K562 (cell line): ENCODE measurements around the gene TMEM150A.

ENCODE experiments used
- ARHGAP35 ChIP-seq: fragments of 450-650 bp; IDR thresholded peaks from 2 replicates; pipeline ENCODE4 v1.6.1; 2018; ENCODE audit not compliant: partially characterized antibody
- CHD2 ChIP-seq: IDR thresholded peaks from 2 replicates; pipeline ENCODE4 v1.6.1; 2011; ENCODE audit warnings: low read depth, low read length
- HNRNPUL1 ChIP-seq: fragments of 200-400 bp; formaldehyde crosslinking; IDR thresholded peaks from 2 replicates; pipeline ENCODE4 v1.6.1; 2017; ENCODE audit warnings: low read length
- SAFB2 ChIP-seq: fragments of 200-400 bp; formaldehyde crosslinking; IDR thresholded peaks from 2 replicates; pipeline ENCODE4 v1.6.1; 2018; ENCODE audit warnings: borderline replicate concordance, low read length, low read depth, moderate library complexity; ENCODE audit not compliant: severe bottlenecking
- SP1 ChIP-seq: sonication (generic); formaldehyde crosslinking; IDR thresholded peaks from 2 replicates; pipeline ENCODE4 v1.8.1; 2022; ENCODE audit warnings: mild to moderate bottlenecking, missing genetic modification reagents
- ZNF143 ChIP-seq: sonication (generic); formaldehyde crosslinking; IDR thresholded peaks from 2 replicates; pipeline ENCODE4 v1.9.0; 2022; ENCODE audit warnings: mild to moderate bottlenecking, missing genetic modification reagents
- ZNF408 ChIP-seq: fragments of 250-450 bp; sonication (Bioruptor Pico); IDR thresholded peaks from 2 replicates; pipeline ENCODE4 v1.4.0; 2020; ENCODE audit warnings: low read depth, mild to moderate bottlenecking, moderate library complexity
- TF ChIP-seq, protein P1 (sequence below), 3 experiments: IDR thresholded peaks in 2 of 3; conservative IDR thresholded peaks in 1 of 3; 2 replicates each; pipeline ENCODE4 v1.5.1; 2011 to 2012; ENCODE audit warnings: low read length in 3 of 3, mild to moderate bottlenecking in 3 of 3, control low read depth in 2 of 3, improper control_type of control experiment in 1 of 3, inconsistent platforms in 1 of 3, low read depth in 1 of 3, mixed read lengths in 1 of 3, moderate library complexity in 1 of 3; ENCODE audit not compliant: insufficient read depth in 2 of 3
- TF ChIP-seq, protein P2 (sequence below): IDR thresholded peaks from 2 replicates; pipeline ENCODE4 v1.6.1; 2011; ENCODE audit not compliant: insufficient read length; ENCODE audit errors: extremely low read depth

DNA sequence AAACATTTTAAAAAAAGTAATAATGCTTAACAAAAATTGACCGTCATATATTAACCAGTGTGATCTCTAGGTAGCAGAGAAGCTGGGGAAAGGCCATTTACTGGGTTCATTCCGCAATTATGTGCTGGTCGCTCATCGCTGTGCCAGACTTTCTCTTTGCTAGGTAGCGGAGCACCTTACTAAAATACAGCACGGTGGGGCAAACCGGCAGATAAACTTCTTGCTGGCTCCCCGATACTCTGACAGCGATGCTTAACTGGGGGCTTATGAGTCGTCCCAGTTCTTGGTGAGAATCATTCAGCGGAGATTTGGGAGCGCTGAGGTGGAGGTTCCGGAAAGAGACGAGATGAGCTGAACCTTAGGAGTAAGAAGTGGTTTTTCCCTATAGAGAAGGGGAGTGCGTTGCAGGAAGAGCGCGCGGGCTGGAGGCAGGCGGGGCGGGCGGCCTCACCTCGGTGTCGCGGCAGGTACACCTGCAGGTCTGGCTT, 8.8 kb upstream of the TMEM150A start:
- no peak for TF ChIP-seq SAFB2
- TF ChIP-seq CHD2: no peak
- TF ChIP-seq ARHGAP35: no peak
- no peak for TF ChIP-seq SP1 (CRISPR knock-in tag)
- TF ChIP-seq, protein P1, sequence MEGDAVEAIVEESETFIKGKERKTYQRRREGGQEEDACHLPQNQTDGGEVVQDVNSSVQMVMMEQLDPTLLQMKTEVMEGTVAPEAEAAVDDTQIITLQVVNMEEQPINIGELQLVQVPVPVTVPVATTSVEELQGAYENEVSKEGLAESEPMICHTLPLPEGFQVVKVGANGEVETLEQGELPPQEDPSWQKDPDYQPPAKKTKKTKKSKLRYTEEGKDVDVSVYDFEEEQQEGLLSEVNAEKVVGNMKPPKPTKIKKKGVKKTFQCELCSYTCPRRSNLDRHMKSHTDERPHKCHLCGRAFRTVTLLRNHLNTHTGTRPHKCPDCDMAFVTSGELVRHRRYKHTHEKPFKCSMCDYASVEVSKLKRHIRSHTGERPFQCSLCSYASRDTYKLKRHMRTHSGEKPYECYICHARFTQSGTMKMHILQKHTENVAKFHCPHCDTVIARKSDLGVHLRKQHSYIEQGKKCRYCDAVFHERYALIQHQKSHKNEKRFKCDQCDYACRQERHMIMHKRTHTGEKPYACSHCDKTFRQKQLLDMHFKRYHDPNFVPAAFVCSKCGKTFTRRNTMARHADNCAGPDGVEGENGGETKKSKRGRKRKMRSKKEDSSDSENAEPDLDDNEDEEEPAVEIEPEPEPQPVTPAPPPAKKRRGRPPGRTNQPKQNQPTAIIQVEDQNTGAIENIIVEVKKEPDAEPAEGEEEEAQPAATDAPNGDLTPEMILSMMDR (IDR thresholded peaks at IDR 0.05 in 2 of 3, conservative IDR thresholded peaks at IDR 0.05 in 1 of 3; ENCODE audit: insufficient read depth in 2 of 3, low read depth in 1 of 3, low read length in 3 of 3): no peak
- TF ChIP-seq, protein P2, sequence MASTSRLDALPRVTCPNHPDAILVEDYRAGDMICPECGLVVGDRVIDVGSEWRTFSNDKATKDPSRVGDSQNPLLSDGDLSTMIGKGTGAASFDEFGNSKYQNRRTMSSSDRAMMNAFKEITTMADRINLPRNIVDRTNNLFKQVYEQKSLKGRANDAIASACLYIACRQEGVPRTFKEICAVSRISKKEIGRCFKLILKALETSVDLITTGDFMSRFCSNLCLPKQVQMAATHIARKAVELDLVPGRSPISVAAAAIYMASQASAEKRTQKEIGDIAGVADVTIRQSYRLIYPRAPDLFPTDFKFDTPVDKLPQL: no peak
- no peak for TF ChIP-seq ZNF408 (CRISPR knock-in tag)
- TF ChIP-seq ZNF143 (CRISPR knock-in tag): no peak
- TF ChIP-seq HNRNPUL1: no peak
